H1 (cell line): ENCODE data around the gene C3orf49.

Experiments used
- CEBPB ChIP-seq: IDR thresholded peaks from 2 replicates; pipeline ENCODE4 v1.6.1; 2012; ENCODE audit warnings: low read depth, low read length
- CREB1 ChIP-seq: IDR thresholded peaks from 2 replicates; pipeline ENCODE4 v1.6.1; 2012; ENCODE audit warnings: inconsistent platforms
- CTCF ChIP-seq, 3 experiments: IDR thresholded peaks; 1 replicate in 2 of 3; 2 replicates in 1 of 3; pipeline versions ENCODE4 v1.5.1 to v1.6.1; 2011; ENCODE audit warnings: low read length in 3 of 3, mild to moderate bottlenecking in 3 of 3, inconsistent platforms in 2 of 3, low read depth in 1 of 3, moderate library complexity in 1 of 3; ENCODE audit not compliant: insufficient read depth in 1 of 3; ENCODE audit errors: control extremely low read depth in 1 of 3
- EP300 ChIP-seq, 2 experiments: IDR thresholded peaks; 1 replicate in 1 of 2; 2 replicates in 1 of 2; pipeline ENCODE4 v1.6.1; 2011 to 2012; ENCODE audit warnings: low read depth in 2 of 2, low read length in 2 of 2, mild to moderate bottlenecking in 2 of 2, borderline replicate concordance in 1 of 2, inconsistent platforms in 1 of 2, moderate library complexity in 1 of 2
- EZH2 ChIP-seq: fragments of 200-600 bp; sonication (generic); IDR thresholded peaks from 2 replicates; pipeline ENCODE4 v1.7.1; 2012; ENCODE audit warnings: low read depth, mild to moderate bottlenecking, moderate library complexity, low read length, inconsistent platforms; ENCODE audit not compliant: severe bottlenecking
- FOSL1 ChIP-seq: IDR thresholded peaks from 2 replicates; pipeline ENCODE4 v1.6.1; 2011; ENCODE audit warnings: mild to moderate bottlenecking, low read depth, low read length, moderate library complexity; ENCODE audit not compliant: insufficient read depth
- MAFK ChIP-seq: IDR thresholded peaks from 2 replicates; pipeline ENCODE4 v1.6.1; 2012; ENCODE audit warnings: low read depth, mild to moderate bottlenecking, improper control_type of control experiment, low read length
- POLR2A ChIP-seq, 2 experiments: IDR thresholded peaks; 1 replicate in 1 of 2; 2 replicates in 1 of 2; pipeline ENCODE4 v1.6.1; 2011; ENCODE audit warnings: low read depth in 2 of 2, low read length in 2 of 2, mild to moderate bottlenecking in 2 of 2; ENCODE audit errors: control extremely low read depth in 1 of 2
- POLR2AphosphoS5 ChIP-seq: IDR thresholded peaks from 2 replicates; pipeline ENCODE4 v1.6.1; 2011; ENCODE audit warnings: low read depth, low read length
- RAD21 ChIP-seq, 2 experiments: IDR thresholded peaks in 1 of 2; conservative IDR thresholded peaks in 1 of 2; 2 replicates each; pipeline ENCODE4 v1.6.1; 2011; ENCODE audit warnings: low read depth in 2 of 2, low read length in 2 of 2, improper control_type of control experiment in 1 of 2, inconsistent platforms in 1 of 2, mild to moderate bottlenecking in 1 of 2, moderate library complexity in 1 of 2
- YY1 ChIP-seq: IDR thresholded peaks from 2 replicates; pipeline ENCODE4 v1.6.1; 2011; ENCODE audit warnings: low read depth, mild to moderate bottlenecking, low read length

- TF ChIP-seq POLR2A (IDR thresholded peaks at IDR 0.05; ENCODE audit: control extremely low read depth in 1 of 2, low read depth in 2 of 2, low read length in 2 of 2) = no peak
- no peak for TF ChIP-seq CEBPB
- TF ChIP-seq EZH2 = no peak
- TF ChIP-seq EP300 (IDR thresholded peaks at IDR 0.05; ENCODE audit: borderline replicate concordance in 1 of 2, low read depth in 2 of 2, low read length in 2 of 2) = no peak
- no peak for TF ChIP-seq CTCF (IDR thresholded peaks at IDR 0.05; ENCODE audit: control extremely low read depth in 1 of 3, insufficient read depth in 1 of 3, low read depth in 1 of 3, low read length in 3 of 3)
- no peak for TF ChIP-seq POLR2AphosphoS5
- TF ChIP-seq CREB1 = no peak
- TF ChIP-seq YY1 = no peak
- no peak for TF ChIP-seq FOSL1
- no peak for TF ChIP-seq MAFK
- no peak for TF ChIP-seq RAD21 (IDR thresholded peaks at IDR 0.05 in 1 of 2, conservative IDR thresholded peaks at IDR 0.05 in 1 of 2; ENCODE audit: low read depth in 2 of 2, low read length in 2 of 2)
These were observed 42.2 kb downstream of the C3orf49 start for GRCh38 chr3:63861306-63861705.
